Measurements from ENCODE around the gene SSTR3.

SSTR3 gene

DNA sequence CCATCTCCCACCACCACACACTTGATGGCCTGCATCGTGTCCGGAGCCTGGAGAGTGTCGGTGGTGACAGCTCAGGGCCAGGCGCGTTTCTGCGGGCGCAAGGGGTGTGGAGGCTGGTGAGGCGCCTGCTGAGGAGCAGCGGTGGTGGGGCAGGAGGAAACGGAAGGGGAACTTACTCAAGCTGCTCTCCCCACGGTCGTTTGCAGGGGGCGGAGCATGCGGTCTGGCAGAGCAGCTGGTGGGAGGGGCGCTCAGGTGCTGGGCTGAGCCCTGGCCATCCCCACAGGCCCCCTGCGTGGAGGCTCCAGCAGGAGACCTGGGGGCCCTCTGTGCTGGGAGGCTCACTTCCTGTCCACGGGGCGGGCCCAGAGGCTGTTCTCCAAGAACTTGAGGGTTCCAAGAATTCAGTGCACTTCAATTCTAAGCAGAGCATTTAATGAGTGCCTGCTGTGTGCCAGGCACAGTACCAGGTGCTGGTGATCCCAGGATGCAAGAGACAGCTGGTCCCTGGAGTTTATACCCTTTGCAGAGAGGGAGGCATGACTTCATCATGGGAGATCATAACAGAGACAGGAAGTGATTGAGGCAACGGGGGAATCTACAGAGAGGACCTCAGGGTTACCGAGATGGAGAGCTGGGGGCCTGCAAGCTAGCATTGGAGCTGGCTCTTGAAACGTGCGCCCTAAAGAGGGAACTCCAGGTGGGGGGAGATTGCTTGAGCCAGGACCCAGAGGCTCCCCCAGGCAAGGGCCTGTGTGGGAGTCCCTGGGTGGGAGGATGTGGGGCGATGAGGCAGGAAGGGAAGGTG is 32.0 kb upstream of the SSTR3 start, which contains the start of gene RAC2:
TSS of gene RAC2 (minus strand) at position 156 of the 808 bp plus-strand sequence. CDS start at position 35, 121 bp downstream.
- Histone ChIP-seq H3K4me2 (ENCODE audit: low read length) (peak within 1 kb of the TSS; percentile 83), H3K27me3 (ENCODE audit: control insufficient read depth, low read length) (no peaks in the 10 kb centered on the region), H3K27ac (ENCODE audit: low read depth, low read length) (peak within 1 kb of the TSS; percentile 93), H3K9me3 (ENCODE audit: control insufficient read depth, insufficient read depth, low read length) (no peaks in the 10 kb centered on the region), H3K4me3 (ENCODE audit: low read length) (peak within 1 kb of the TSS; percentile 93), H3K36me3 (ENCODE audit: control insufficient read depth, low read length) (peaks cover 39% of the 10 kb centered on the region), H4K20me1 (ENCODE audit: control insufficient read depth, insufficient read depth, low read depth, low read length) (no peaks in the 10 kb centered on the region), H3K9me2 (replicated peaks; ENCODE audit: control insufficient read depth, low read length) (no peaks in the 10 kb centered on the region), H3F3A (ENCODE audit: control insufficient read depth, insufficient read depth) (peaks cover 18% of the 10 kb centered on the region), H3K4me1 (ENCODE audit: control insufficient read depth, low read length) (peaks cover 77% of the 10 kb centered on the region), H3K79me2 (ENCODE audit: control insufficient read depth, low read length) (peaks cover 46% of the 10 kb centered on the region)
- no peak for TF ChIP-seq EZH2phosphoT487 (IDR thresholded peaks at IDR 0.05; ENCODE audit: borderline replicate concordance, low read length)
- TF ChIP-seq, protein P1, sequence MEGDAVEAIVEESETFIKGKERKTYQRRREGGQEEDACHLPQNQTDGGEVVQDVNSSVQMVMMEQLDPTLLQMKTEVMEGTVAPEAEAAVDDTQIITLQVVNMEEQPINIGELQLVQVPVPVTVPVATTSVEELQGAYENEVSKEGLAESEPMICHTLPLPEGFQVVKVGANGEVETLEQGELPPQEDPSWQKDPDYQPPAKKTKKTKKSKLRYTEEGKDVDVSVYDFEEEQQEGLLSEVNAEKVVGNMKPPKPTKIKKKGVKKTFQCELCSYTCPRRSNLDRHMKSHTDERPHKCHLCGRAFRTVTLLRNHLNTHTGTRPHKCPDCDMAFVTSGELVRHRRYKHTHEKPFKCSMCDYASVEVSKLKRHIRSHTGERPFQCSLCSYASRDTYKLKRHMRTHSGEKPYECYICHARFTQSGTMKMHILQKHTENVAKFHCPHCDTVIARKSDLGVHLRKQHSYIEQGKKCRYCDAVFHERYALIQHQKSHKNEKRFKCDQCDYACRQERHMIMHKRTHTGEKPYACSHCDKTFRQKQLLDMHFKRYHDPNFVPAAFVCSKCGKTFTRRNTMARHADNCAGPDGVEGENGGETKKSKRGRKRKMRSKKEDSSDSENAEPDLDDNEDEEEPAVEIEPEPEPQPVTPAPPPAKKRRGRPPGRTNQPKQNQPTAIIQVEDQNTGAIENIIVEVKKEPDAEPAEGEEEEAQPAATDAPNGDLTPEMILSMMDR (IDR thresholded peaks at IDR 0.05; ENCODE audit: low read depth, low read length, poor library complexity, severe bottlenecking): no peak

DNA sequence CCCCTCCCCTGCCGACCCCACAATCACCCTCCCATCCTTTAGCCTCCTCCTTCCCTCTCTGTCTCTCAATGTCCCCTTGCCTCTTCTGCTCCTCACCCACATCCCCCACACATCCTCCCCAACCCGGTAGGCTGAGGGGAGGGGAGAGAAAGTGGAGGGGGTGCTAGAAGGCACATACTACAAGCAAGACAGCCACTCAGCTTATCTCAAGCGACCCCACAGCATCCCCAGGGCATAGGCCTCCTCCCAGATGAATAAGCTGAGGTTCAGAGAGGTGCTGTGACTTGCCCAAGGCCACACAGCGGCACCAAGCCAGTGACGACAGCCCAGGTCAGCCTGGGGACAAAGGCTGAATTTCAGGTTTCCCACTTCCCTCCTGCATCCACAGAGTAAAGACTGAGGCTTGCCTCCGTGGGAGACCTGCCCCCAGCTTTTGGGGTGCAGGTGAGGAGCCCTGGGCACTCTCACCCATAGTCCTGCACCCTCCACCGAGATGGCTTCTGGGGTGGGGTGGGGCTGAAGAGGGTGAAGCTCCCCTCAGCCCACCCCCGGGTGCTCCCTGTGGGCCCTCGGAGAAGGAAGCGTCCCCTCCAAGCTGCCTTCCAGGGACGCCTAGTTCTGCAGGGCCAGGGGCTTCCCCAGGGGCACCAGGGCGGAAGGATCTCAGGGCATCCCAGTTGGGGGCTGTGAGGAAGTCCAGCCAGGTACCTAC is 31.3 kb upstream of the SSTR3 start:
- Histone ChIP-seq H3K4me2 (ENCODE audit: low read length) (peak overlapping the region; percentile 83), H3K4me3 (ENCODE audit: low read length) (peak overlapping the region; percentile 93), H3K79me2 (ENCODE audit: control insufficient read depth, low read length) (peaks cover 53% of the 10 kb centered on the region)

DNA sequence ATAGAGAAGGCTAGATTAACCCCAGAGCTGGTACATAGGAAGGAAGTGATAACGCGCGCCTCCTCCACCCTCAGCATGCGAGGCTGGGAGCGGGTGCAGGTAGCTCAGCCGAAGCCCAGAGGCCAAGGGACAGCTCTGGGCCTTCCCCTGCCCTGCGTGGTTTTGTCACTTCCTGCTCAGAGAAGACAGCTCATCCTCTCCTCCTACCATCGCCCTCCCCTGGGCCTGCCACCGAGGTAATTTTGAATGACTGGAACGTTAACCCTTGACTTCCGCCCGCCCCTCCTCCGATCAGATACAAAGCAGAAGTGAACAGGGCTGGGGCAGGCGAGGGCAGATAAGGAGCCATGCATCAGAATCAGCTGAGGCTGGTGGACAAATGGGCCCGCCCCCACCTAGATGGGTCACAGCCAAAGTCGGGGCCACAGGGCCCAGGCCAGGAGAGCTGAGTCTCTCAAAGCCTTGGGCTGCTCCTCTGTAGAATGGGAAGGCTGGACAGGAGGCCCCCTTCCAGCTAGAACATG is 30.2 kb upstream of the SSTR3 start:
- H3K4me2 ChIP-seq (ENCODE audit: low read length): peak overlapping the region; percentile 83
- no peaks in the 10 kb centered on the region for H4K20me1 ChIP-seq (ENCODE audit: control insufficient read depth, insufficient read depth, low read depth, low read length)
- no peaks in the 10 kb centered on the region for H3K9me3 ChIP-seq (ENCODE audit: control insufficient read depth, insufficient read depth, low read length)
- TF ChIP-seq, protein P1 (IDR thresholded peaks at IDR 0.05; ENCODE audit: low read depth, low read length, poor library complexity, severe bottlenecking): no peak
- TF ChIP-seq EZH2phosphoT487 (IDR thresholded peaks at IDR 0.05; ENCODE audit: borderline replicate concordance, low read length): no peak
- peaks cover 82% of the 10 kb centered on the region for H3K4me1 ChIP-seq (ENCODE audit: control insufficient read depth, low read length)
- H3F3A ChIP-seq (ENCODE audit: control insufficient read depth, insufficient read depth): peaks cover 18% of the 10 kb centered on the region
- H3K36me3 ChIP-seq (ENCODE audit: control insufficient read depth, low read length): peaks cover 56% of the 10 kb centered on the region
- H3K9me2 ChIP-seq (replicated peaks; ENCODE audit: control insufficient read depth, low read length): no peaks in the 10 kb centered on the region
- H3K79me2 ChIP-seq (ENCODE audit: control insufficient read depth, low read length): peaks cover 59% of the 10 kb centered on the region
- peak overlapping the region; percentile 93 for H3K27ac ChIP-seq (ENCODE audit: low read depth, low read length)
- H3K4me3 ChIP-seq (ENCODE audit: low read length): peak overlapping the region; percentile 93
- H3K27me3 ChIP-seq (ENCODE audit: control insufficient read depth, low read length): no peaks in the 10 kb centered on the region

More for the DNA sequence above, 31.3 kb upstream of the SSTR3 start:
- TF ChIP-seq, protein P1 (IDR thresholded peaks at IDR 0.05; ENCODE audit: low read depth, low read length, poor library complexity, severe bottlenecking): no peak
- no peak for TF ChIP-seq EZH2phosphoT487 (IDR thresholded peaks at IDR 0.05; ENCODE audit: borderline replicate concordance, low read length)
- H3K9me2 ChIP-seq (replicated peaks; ENCODE audit: control insufficient read depth, low read length): no peaks in the 10 kb centered on the region
- H3K9me3 ChIP-seq (ENCODE audit: control insufficient read depth, insufficient read depth, low read length): no peaks in the 10 kb centered on the region
- H3K27ac ChIP-seq (ENCODE audit: low read depth, low read length): peak overlapping the region; percentile 93
- peaks cover 83% of the 10 kb centered on the region for H3K4me1 ChIP-seq (ENCODE audit: control insufficient read depth, low read length)
- peaks cover 46% of the 10 kb centered on the region for H3K36me3 ChIP-seq (ENCODE audit: control insufficient read depth, low read length)
- H3K27me3 ChIP-seq (ENCODE audit: control insufficient read depth, low read length): no peaks in the 10 kb centered on the region
- peaks cover 18% of the 10 kb centered on the region for H3F3A ChIP-seq (ENCODE audit: control insufficient read depth, insufficient read depth)
- no peaks in the 10 kb centered on the region for H4K20me1 ChIP-seq (ENCODE audit: control insufficient read depth, insufficient read depth, low read depth, low read length)

Measured in DOHH2 (cell line).